ENCODE measurements around the gene PHF21B.

PHF21B gene

GRCh38 chr22:45007391-45008185 is 2.2 kb downstream of the PHF21B start:
- Histone ChIP-seq H3K4me1 (ENCODE audit: control insufficient read depth in 2 of 2, insufficient read depth in 1 of 2, low read depth in 1 of 2, low read length in 2 of 2) (peaks cover 9 to 12% of the 10 kb centered on the region in 2 donors), H4K8ac (ENCODE audit: low read depth, low read length) (no peak overlapping the region), H3K36me3 (replicated peaks in 1 of 2; ENCODE audit: control insufficient read depth in 2 of 2, insufficient read depth in 2 of 2, low read length in 2 of 2) (peaks cover 13 to 30% of the 10 kb centered on the region in 2 donors), H3K4me2 (ENCODE audit: insufficient read depth, low read length, poor library complexity, severe bottlenecking) (peak overlapping the region; percentile 84), H2BK120ac (ENCODE audit: low read depth, low read length) (peak overlapping the region; percentile 35), H2AFZ (ENCODE audit: low read length) (peak overlapping the region; percentile 83), H3K4ac (ENCODE audit: low read length) (no peak overlapping the region), H3K23ac (ENCODE audit: low read depth, low read length, poor library complexity) (no peak overlapping the region), H3K4me3 (ENCODE audit: low read length in 2 of 2) (peak overlapping the region; percentile 90 to 93), H2BK12ac (ENCODE audit: low read length) (no peak overlapping the region), H3K9ac (ENCODE audit: low read depth, low read length, poor library complexity) (peak overlapping the region; percentile 88), H4K91ac (ENCODE audit: low read depth, low read length, poor library complexity) (no peak overlapping the region), H3K79me1 (ENCODE audit: low read depth, low read length) (peaks cover 10% of the 10 kb centered on the region), H3K9me3 (replicated peaks in 1 of 2; ENCODE audit: control insufficient read depth in 2 of 2, insufficient read depth in 1 of 2, low read depth in 1 of 2, low read length in 2 of 2) (peaks cover 1 to 3% of the 10 kb centered on the region in 2 donors), H3K14ac (ENCODE audit: low read length) (no peak overlapping the region), H2BK5ac (ENCODE audit: low read length) (peak overlapping the region; percentile 96), H2BK15ac (ENCODE audit: low read length) (no peak overlapping the region), H3K18ac (ENCODE audit: low read length) (peak overlapping the region; percentile 93), H2AK5ac (ENCODE audit: low read depth, low read length) (no peak overlapping the region), H3K27ac (replicated peaks; ENCODE audit: low read length) (peak overlapping the region; percentile 75), H3K27me3 (ENCODE audit: control insufficient read depth in 3 of 3, insufficient read depth in 3 of 3, low read depth in 1 of 3, low read length in 3 of 3) (peaks cover 0 to 11% (median 0%) of the 10 kb centered on the region in 3 experiments)
- DNase-seq (ENCODE audit: low spot score): peak; percentile 86
- no CpG with 5 or more reads among the region's 90 CpGs for WGBS, 2 donors (ENCODE audit: extremely low coverage in 2 of 2, insufficient read length in 2 of 2, insufficient replicate concordance in 1 of 2)

DNA sequence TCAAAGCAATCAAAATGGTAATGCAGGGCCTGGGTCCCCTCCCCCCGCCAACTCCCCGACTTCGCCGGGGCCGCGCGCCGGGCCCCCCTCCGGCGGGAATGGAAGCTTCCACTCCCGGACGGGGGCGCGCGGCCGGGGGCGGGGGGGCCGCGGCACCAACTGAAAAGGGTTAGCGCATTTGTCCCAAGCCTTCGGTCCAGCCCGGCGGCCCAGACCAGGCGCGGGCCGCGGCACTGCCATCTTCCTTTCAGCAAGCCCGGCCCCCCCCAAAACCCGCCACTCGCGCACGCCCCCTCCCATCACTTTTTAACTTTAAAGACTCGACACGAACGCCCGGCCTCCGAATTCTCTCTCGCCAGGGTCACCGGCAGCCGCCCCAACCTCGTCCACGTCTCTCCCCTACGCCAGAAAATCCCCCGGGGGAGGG is 2.8 kb downstream of the PHF21B start:
- Histone ChIP-seq H2AK5ac (ENCODE audit: low read depth, low read length) (no peak overlapping the region), H3K4me3 (ENCODE audit: low read length in 2 of 2) (peak overlapping the region; percentile 61 to 77), H4K8ac (ENCODE audit: low read depth, low read length) (no peak overlapping the region), H4K91ac (ENCODE audit: low read depth, low read length, poor library complexity) (no peak overlapping the region), H3K27me3 (ENCODE audit: control insufficient read depth in 3 of 3, insufficient read depth in 3 of 3, low read depth in 1 of 3, low read length in 3 of 3) (peaks cover 0 to 5% (median 0%) of the 10 kb centered on the region in 3 experiments), H3K27ac (replicated peaks; ENCODE audit: low read length) (peak overlapping the region; percentile 72), H2BK15ac (ENCODE audit: low read length) (no peak overlapping the region), H3K9me3 (replicated peaks in 1 of 2; ENCODE audit: control insufficient read depth in 2 of 2, insufficient read depth in 1 of 2, low read depth in 1 of 2, low read length in 2 of 2) (peaks cover 1 to 5% of the 10 kb centered on the region in 2 donors), H3K14ac (ENCODE audit: low read length) (no peak overlapping the region), H3K18ac (ENCODE audit: low read length) (peak overlapping the region; percentile 86), H2BK12ac (ENCODE audit: low read length) (no peak overlapping the region), H2BK5ac (ENCODE audit: low read length) (no peak overlapping the region), H3K9ac (ENCODE audit: low read depth, low read length, poor library complexity) (peak overlapping the region; percentile 54), H3K4me2 (ENCODE audit: insufficient read depth, low read length, poor library complexity, severe bottlenecking) (peak overlapping the region; percentile 48), H3K4me1 (ENCODE audit: control insufficient read depth in 2 of 2, insufficient read depth in 1 of 2, low read depth in 1 of 2, low read length in 2 of 2) (peaks cover 9 to 12% of the 10 kb centered on the region in 2 donors), H3K36me3 (replicated peaks in 1 of 2; ENCODE audit: control insufficient read depth in 2 of 2, insufficient read depth in 2 of 2, low read length in 2 of 2) (peaks cover 13 to 36% of the 10 kb centered on the region in 2 donors), H2AFZ (ENCODE audit: low read length) (peak overlapping the region; percentile 83), H2BK120ac (ENCODE audit: low read depth, low read length) (no peak overlapping the region), H3K4ac (ENCODE audit: low read length) (no peak overlapping the region), H3K79me1 (ENCODE audit: low read depth, low read length) (peaks cover 15% of the 10 kb centered on the region), H3K23ac (ENCODE audit: low read depth, low read length, poor library complexity) (no peak overlapping the region)
- no CpG with 5 or more reads among the region's 44 CpGs for WGBS, 2 donors (ENCODE audit: extremely low coverage in 2 of 2, insufficient read length in 2 of 2, insufficient replicate concordance in 1 of 2)
- DNase-seq (ENCODE audit: low spot score): no peak

- Histone ChIP-seq H3K27ac (replicated peaks; ENCODE audit: low read length) (peak overlapping the region; percentile 72), H3K23ac (ENCODE audit: low read depth, low read length, poor library complexity) (no peak overlapping the region), H2AFZ (ENCODE audit: low read length) (no peak overlapping the region), H3K27me3 (ENCODE audit: control insufficient read depth in 3 of 3, insufficient read depth in 3 of 3, low read depth in 1 of 3, low read length in 3 of 3) (no peaks in the 10 kb centered on the region), H3K4me3 (ENCODE audit: low read length in 2 of 2) (peak overlapping the region; percentile 61 to 77), H2BK5ac (ENCODE audit: low read length) (no peak overlapping the region), H3K18ac (ENCODE audit: low read length) (no peak overlapping the region), H3K4me1 (ENCODE audit: control insufficient read depth in 2 of 2, insufficient read depth in 1 of 2, low read depth in 1 of 2, low read length in 2 of 2) (peaks cover 9 to 12% of the 10 kb centered on the region in 2 donors), H3K9me3 (replicated peaks in 1 of 2; ENCODE audit: control insufficient read depth in 2 of 2, insufficient read depth in 1 of 2, low read depth in 1 of 2, low read length in 2 of 2) (peaks cover 2 to 5% of the 10 kb centered on the region in 2 donors), H4K91ac (ENCODE audit: low read depth, low read length, poor library complexity) (no peak overlapping the region), H3K14ac (ENCODE audit: low read length) (no peak overlapping the region), H2BK120ac (ENCODE audit: low read depth, low read length) (no peak overlapping the region), H2BK12ac (ENCODE audit: low read length) (no peak overlapping the region), H4K8ac (ENCODE audit: low read depth, low read length) (no peak overlapping the region), H3K4me2 (ENCODE audit: insufficient read depth, low read length, poor library complexity, severe bottlenecking) (peak overlapping the region; percentile 48), H3K36me3 (replicated peaks in 1 of 2; ENCODE audit: control insufficient read depth in 2 of 2, insufficient read depth in 2 of 2, low read length in 2 of 2) (peaks cover 17 to 42% of the 10 kb centered on the region in 2 donors), H2AK5ac (ENCODE audit: low read depth, low read length) (no peak overlapping the region), H3K79me1 (ENCODE audit: low read depth, low read length) (peaks cover 19% of the 10 kb centered on the region), H3K9ac (ENCODE audit: low read depth, low read length, poor library complexity) (no peak overlapping the region), H3K4ac (ENCODE audit: low read length) (no peak overlapping the region), H2BK15ac (ENCODE audit: low read length) (no peak overlapping the region)
- DNase-seq (ENCODE audit: low spot score): peak; percentile 26
- no CpG with 5 or more reads among the region's 21 CpGs for WGBS, 2 donors (ENCODE audit: extremely low coverage in 2 of 2, insufficient read length in 2 of 2, insufficient replicate concordance in 1 of 2)
These were observed 3.5 kb downstream of the PHF21B start for GRCh38 chr22:45006111-45006963.

- no CpG with 5 or more reads among the region's 15 CpGs for WGBS, 2 donors (ENCODE audit: extremely low coverage in 2 of 2, insufficient read length in 2 of 2, insufficient replicate concordance in 1 of 2)
- H3K27me3 ChIP-seq (ENCODE audit: control insufficient read depth in 3 of 3, insufficient read depth in 3 of 3, low read depth in 1 of 3, low read length in 3 of 3): no peaks in the 10 kb centered on the region
These were observed 8.2 kb downstream of the PHF21B start for GRCh38 chr22:45001653-45002052.

More at GRCh38 chr22:45001653-45002052, 8.2 kb downstream of the PHF21B start:
- H3K27ac ChIP-seq (replicated peaks; ENCODE audit: low read length): no peak overlapping the region
- H3K18ac ChIP-seq (ENCODE audit: low read length): no peak overlapping the region
- H2BK15ac ChIP-seq (ENCODE audit: low read length): no peak overlapping the region
- H2AK5ac ChIP-seq (ENCODE audit: low read depth, low read length): no peak overlapping the region
- H3K4me3 ChIP-seq (ENCODE audit: low read length in 2 of 2): no peak overlapping the region
- no peak overlapping the region for H3K14ac ChIP-seq (ENCODE audit: low read length)
- peaks cover 29 to 87% of the 10 kb centered on the region in 2 donors for H3K36me3 ChIP-seq (replicated peaks in 1 of 2; ENCODE audit: control insufficient read depth in 2 of 2, insufficient read depth in 2 of 2, low read length in 2 of 2)
- no peak overlapping the region for H3K23ac ChIP-seq (ENCODE audit: low read depth, low read length, poor library complexity)
- H3K9ac ChIP-seq (ENCODE audit: low read depth, low read length, poor library complexity): no peak overlapping the region
- peaks cover 35% of the 10 kb centered on the region for H3K79me1 ChIP-seq (ENCODE audit: low read depth, low read length)
- H4K91ac ChIP-seq (ENCODE audit: low read depth, low read length, poor library complexity): no peak overlapping the region
- peaks cover 11 to 18% of the 10 kb centered on the region in 2 donors for H3K4me1 ChIP-seq (ENCODE audit: control insufficient read depth in 2 of 2, insufficient read depth in 1 of 2, low read depth in 1 of 2, low read length in 2 of 2)
- H3K4me2 ChIP-seq (ENCODE audit: insufficient read depth, low read length, poor library complexity, severe bottlenecking): no peak overlapping the region
- peaks cover 5 to 6% of the 10 kb centered on the region in 2 donors for H3K9me3 ChIP-seq (replicated peaks in 1 of 2; ENCODE audit: control insufficient read depth in 2 of 2, insufficient read depth in 1 of 2, low read depth in 1 of 2, low read length in 2 of 2)
- H2BK5ac ChIP-seq (ENCODE audit: low read length): no peak overlapping the region
- H2BK12ac ChIP-seq (ENCODE audit: low read length): no peak overlapping the region
- no peak overlapping the region for H2BK120ac ChIP-seq (ENCODE audit: low read depth, low read length)
- no peak for DNase-seq (ENCODE audit: low spot score)
- no peak overlapping the region for H3K4ac ChIP-seq (ENCODE audit: low read length)
- no peak overlapping the region for H2AFZ ChIP-seq (ENCODE audit: low read length)
- no peak overlapping the region for H4K8ac ChIP-seq (ENCODE audit: low read depth, low read length)
